ENCODE results near the gene ADAD1. TPM values are rescaled to one million over a fixed set of nuclear protein-coding genes. Genes with fewer than 3 reads are reported as not detected.
"Not testable (repeated sequence)": the region's sequence is repeated elsewhere in the genome, so short reads cannot be mapped to it uniquely, and the experiment has no call there.

ADAD1 gene
- total RNA-seq, 1 experiment from 2014 or later: not detected

DNA sequence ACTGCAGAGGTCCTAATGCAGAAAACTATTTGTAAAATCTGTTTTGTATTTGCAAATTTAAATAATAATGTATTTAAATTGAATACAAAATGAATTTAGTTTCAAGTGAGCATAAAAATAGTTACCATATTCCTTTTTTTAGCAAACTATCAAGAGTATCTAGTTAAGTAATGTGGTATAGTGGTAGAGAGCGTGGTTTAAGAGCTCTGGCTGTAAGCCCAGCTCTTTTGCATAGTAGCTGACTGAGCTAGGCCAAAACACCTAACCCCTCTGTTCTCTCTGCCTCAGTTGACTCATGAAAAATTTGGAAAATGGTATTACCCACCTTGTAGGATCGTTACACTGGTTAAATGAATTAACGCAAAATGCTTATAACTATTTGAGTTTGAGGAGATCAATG, 18.1 kb upstream of the ADAD1 start:
- no peak for DNase-seq
- Histone ChIP-seq H3K4me1 (ENCODE audit: low read length) (no peaks in the 10 kb centered on the region), H3K4me2 (ENCODE audit: low read depth, low read length, poor library complexity, severe bottlenecking) (no peak overlapping the region), H3K9me2 (replicated peaks; ENCODE audit: insufficient read depth, low read length) (no peaks in the 10 kb centered on the region), H3K36me3 (ENCODE audit: insufficient read depth, low read length) (peaks cover 30% of the 10 kb centered on the region; the same call in 1 of the 2 replicates), H3K27ac (ENCODE audit: low read length) (no peak overlapping the region), H4K20me1 (ENCODE audit: insufficient read depth, low read depth, low read length) (no peaks in the 10 kb centered on the region), H3K4me3 (ENCODE audit: low read length) (no peak overlapping the region), H3K9me3 (ENCODE audit: low read length) (no peaks in the 10 kb centered on the region), H3K27me3 (ENCODE audit: low read length) (no peaks in the 10 kb centered on the region), H3K9ac (ENCODE audit: low read length) (no peak overlapping the region), H3K79me2 (ENCODE audit: low read length) (no peaks in the 10 kb centered on the region), H2AFZ (ENCODE audit: low read length) (no peak overlapping the region)

DNA sequence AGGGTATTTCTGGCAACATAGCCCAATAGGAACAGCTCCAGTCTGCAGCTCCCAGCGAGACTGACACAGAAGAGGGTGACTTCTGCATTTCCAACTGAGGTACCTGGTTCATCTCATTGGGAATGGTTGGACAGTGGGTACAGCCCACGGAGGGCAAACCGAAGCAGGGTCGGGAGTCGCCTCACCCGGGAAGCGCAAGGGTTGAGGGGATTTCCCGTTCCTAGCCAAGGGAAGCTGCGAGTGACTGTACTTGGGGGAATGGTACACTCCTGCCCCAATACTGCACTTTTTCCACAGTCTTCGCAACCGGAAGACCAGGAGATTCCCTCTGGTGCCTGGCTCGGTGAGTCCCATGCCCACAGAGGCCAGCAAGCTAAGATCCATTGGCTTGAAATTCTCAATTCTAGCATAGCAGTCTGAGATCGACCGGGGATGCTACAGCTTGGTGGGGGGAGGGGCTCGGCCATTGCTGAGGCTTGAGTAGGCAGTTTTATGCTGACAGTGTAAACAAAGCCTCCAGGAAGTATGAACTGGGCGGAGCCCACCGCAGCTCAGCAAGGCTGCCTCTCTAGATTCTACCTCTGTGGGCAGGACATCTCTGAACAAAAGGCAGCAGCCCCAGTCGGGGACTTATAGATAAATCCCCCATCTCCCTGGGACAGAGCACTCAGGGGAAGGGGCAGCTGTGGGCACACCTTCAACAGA, 14.0 kb upstream of the ADAD1 start:
- Histone ChIP-seq H4K20me1 (ENCODE audit: insufficient read depth, low read depth, low read length) (no peaks in the 10 kb centered on the region), H3K4me3 (ENCODE audit: low read length) (no peak overlapping the region), H3K4me1 (ENCODE audit: low read length) (no peaks in the 10 kb centered on the region), H3K79me2 (ENCODE audit: low read length) (no peaks in the 10 kb centered on the region), H3K27me3 (ENCODE audit: low read length) (no peaks in the 10 kb centered on the region), H3K27ac (ENCODE audit: low read length) (no peak overlapping the region), H3K9ac (ENCODE audit: low read length) (no peak overlapping the region), H3K4me2 (ENCODE audit: low read depth, low read length, poor library complexity, severe bottlenecking) (no peak overlapping the region), H3K9me3 (ENCODE audit: low read length) (no peaks in the 10 kb centered on the region), H3K9me2 (replicated peaks; ENCODE audit: insufficient read depth, low read length) (no peaks in the 10 kb centered on the region), H2AFZ (ENCODE audit: low read length) (no peak overlapping the region), H3K36me3 (ENCODE audit: insufficient read depth, low read length) (peaks cover 16% of the 10 kb centered on the region; the same call in 1 of the 2 replicates)
- no peak for DNase-seq

DNA sequence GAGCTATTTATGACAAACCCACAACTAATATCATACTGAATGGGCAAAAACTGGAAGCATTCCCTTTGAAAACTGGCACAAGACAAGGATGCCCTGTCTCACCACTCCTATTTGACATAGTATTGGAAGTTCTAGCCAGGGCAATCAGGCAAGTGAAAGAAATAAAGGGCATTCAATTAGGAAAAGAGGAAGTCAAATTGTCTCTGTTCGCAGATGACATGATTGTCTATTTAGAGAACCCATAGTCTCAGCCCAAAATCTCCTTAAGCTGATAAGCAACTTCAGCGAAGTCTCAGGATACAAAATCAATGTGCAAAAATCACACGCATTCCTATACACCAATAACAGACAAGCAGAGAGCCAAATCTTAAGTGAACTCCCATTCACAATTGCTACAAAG, 10.0 kb upstream of the ADAD1 start:
- not testable (repeated sequence) for H3K27me3 ChIP-seq (ENCODE audit: low read length); H3K27ac ChIP-seq (ENCODE audit: low read length); DNase-seq; H3K36me3 ChIP-seq (ENCODE audit: insufficient read depth, low read length); H3K4me3 ChIP-seq (ENCODE audit: low read length); H4K20me1 ChIP-seq (ENCODE audit: insufficient read depth, low read depth, low read length); H3K9me2 ChIP-seq (replicated peaks; ENCODE audit: insufficient read depth, low read length); H2AFZ ChIP-seq (ENCODE audit: low read length); H3K9me3 ChIP-seq (ENCODE audit: low read length); H3K4me1 ChIP-seq (ENCODE audit: low read length); H3K9ac ChIP-seq (ENCODE audit: low read length); H3K4me2 ChIP-seq (ENCODE audit: low read depth, low read length, poor library complexity, severe bottlenecking); H3K79me2 ChIP-seq (ENCODE audit: low read length)

DNA sequence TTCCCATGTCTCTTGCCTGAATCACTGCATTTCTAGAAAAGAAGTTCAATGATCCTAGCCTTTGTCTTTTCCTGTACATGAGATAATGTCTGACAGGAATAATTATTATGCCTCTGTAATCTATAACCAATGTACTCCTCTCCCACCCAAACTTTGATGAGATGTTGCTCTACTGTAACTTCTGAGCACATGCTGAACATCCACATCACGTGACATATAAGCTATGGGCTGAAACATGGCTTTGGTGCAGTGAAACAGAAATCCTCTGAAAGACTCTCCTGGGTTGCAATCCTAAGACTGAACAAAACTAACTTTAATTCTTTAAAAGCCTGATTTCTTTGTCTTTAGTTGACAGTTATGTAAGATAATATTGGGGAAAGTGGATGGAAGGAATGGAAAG, 1.5 kb upstream of the ADAD1 start:
- Histone ChIP-seq H3K4me3 (ENCODE audit: low read length) (no peak overlapping the region), H3K27ac (ENCODE audit: low read length) (no peak overlapping the region)

DNA sequence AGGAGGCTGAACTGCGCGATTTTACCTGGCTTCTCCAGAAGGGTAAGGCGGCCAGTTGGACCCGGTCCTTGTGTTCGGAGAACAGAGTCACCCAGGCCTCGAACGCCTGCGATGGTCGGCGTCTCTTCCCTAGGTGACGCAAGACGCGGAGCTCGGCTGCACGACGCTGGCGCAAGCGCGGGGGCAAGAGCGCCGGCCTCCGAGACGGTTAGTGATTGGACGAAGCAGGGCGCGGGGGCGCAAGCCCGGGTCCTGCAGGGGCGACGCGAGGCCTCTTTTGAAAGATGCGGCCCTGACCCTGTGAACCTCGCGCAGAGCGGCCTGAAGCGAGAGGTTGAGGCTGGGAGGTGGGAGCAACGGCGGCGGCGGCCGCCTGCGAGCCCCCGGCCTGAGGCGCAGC, 428 bp downstream of the ADAD1 start:
- Histone ChIP-seq H3K79me2 (ENCODE audit: low read length) (no peaks in the 10 kb centered on the region), H3K36me3 (ENCODE audit: insufficient read depth, low read length) (no peaks in the 10 kb centered on the region), H4K20me1 (ENCODE audit: insufficient read depth, low read depth, low read length) (no peaks in the 10 kb centered on the region), H3K4me3 (ENCODE audit: low read length) (no peak overlapping the region), H3K4me1 (ENCODE audit: low read length) (no peaks in the 10 kb centered on the region), H3K9me2 (replicated peaks; ENCODE audit: insufficient read depth, low read length) (no peaks in the 10 kb centered on the region), H3K9me3 (ENCODE audit: low read length) (no peaks in the 10 kb centered on the region), H3K27me3 (ENCODE audit: low read length) (no peaks in the 10 kb centered on the region), H3K4me2 (ENCODE audit: low read depth, low read length, poor library complexity, severe bottlenecking) (no peak overlapping the region), H3K9ac (ENCODE audit: low read length) (no peak overlapping the region), H3K27ac (ENCODE audit: low read length) (no peak overlapping the region), H2AFZ (ENCODE audit: low read length) (no peak overlapping the region)
- DNase-seq: no peak

More for the DNA sequence above, 1.5 kb upstream of the ADAD1 start:
- H3K79me2 ChIP-seq (ENCODE audit: low read length): no peaks in the 10 kb centered on the region
- no peaks in the 10 kb centered on the region for H3K4me1 ChIP-seq (ENCODE audit: low read length)
- no peaks in the 10 kb centered on the region for H4K20me1 ChIP-seq (ENCODE audit: insufficient read depth, low read depth, low read length)
- H3K9me3 ChIP-seq (ENCODE audit: low read length): no peaks in the 10 kb centered on the region
- H3K9me2 ChIP-seq (replicated peaks; ENCODE audit: insufficient read depth, low read length): no peaks in the 10 kb centered on the region
- no peaks in the 10 kb centered on the region for H3K36me3 ChIP-seq (ENCODE audit: insufficient read depth, low read length)
- H2AFZ ChIP-seq (ENCODE audit: low read length): no peak overlapping the region
- H3K27me3 ChIP-seq (ENCODE audit: low read length): no peaks in the 10 kb centered on the region
- no peak overlapping the region for H3K9ac ChIP-seq (ENCODE audit: low read length)
- no peak overlapping the region for H3K4me2 ChIP-seq (ENCODE audit: low read depth, low read length, poor library complexity, severe bottlenecking)
- no peak for DNase-seq

DNA sequence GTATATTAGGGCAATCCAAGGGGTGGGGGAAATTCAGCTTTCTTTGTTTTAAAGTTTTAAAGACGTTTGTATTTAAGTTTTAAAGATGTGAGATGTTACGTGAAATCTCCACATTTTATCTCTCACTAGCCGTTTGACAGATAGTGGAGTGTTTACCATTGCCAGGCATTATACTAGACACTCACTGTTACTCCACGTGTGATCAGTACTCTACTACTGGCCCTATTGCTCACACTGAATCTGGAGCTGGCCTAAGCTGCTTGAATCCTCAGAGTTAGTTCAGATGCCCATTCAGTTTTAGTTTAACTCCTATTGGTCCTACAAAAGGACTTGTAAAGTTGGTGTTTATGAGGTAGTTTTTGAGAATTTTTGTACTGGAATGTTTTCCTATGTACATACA, 4.5 kb downstream of the ADAD1 start:
- Histone ChIP-seq H3K9ac (ENCODE audit: low read length) (no peak overlapping the region), H3K4me3 (ENCODE audit: low read length) (no peak overlapping the region), H3K9me3 (ENCODE audit: low read length) (no peaks in the 10 kb centered on the region), H3K4me1 (ENCODE audit: low read length) (no peaks in the 10 kb centered on the region), H3K9me2 (replicated peaks; ENCODE audit: insufficient read depth, low read length) (no peaks in the 10 kb centered on the region), H3K4me2 (ENCODE audit: low read depth, low read length, poor library complexity, severe bottlenecking) (no peak overlapping the region), H2AFZ (ENCODE audit: low read length) (no peak overlapping the region), H3K27ac (ENCODE audit: low read length) (no peak overlapping the region), H3K27me3 (ENCODE audit: low read length) (no peaks in the 10 kb centered on the region), H3K79me2 (ENCODE audit: low read length) (no peaks in the 10 kb centered on the region), H4K20me1 (ENCODE audit: insufficient read depth, low read depth, low read length) (no peaks in the 10 kb centered on the region), H3K36me3 (ENCODE audit: insufficient read depth, low read length) (no peaks in the 10 kb centered on the region)
- no peak for DNase-seq

DNA sequence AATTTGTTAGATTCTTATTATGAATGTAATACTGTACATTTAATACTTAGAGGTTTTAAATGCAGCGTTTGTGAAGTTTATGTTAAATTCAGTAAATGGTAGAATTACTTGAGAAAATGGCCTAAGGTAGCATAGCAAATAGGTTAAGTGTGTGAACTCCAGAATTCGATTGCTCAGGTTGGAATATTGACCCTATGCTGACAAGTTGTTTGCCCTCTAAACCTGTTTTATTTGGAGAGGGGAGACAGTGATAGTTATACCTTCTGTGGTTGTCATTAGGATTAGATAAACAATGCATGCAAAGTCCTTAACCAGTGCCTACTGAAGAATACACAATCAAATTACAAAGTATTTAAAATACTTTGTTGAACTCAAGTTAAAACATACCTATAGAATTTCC, 5.4 kb downstream of the ADAD1 start:
- Histone ChIP-seq H3K9ac (ENCODE audit: low read length) (no peak overlapping the region), H3K4me2 (ENCODE audit: low read depth, low read length, poor library complexity, severe bottlenecking) (no peak overlapping the region), H3K9me3 (ENCODE audit: low read length) (no peaks in the 10 kb centered on the region), H3K79me2 (ENCODE audit: low read length) (no peaks in the 10 kb centered on the region), H3K4me3 (ENCODE audit: low read length) (no peak overlapping the region), H3K4me1 (ENCODE audit: low read length) (no peaks in the 10 kb centered on the region), H3K27ac (ENCODE audit: low read length) (no peak overlapping the region), H4K20me1 (ENCODE audit: insufficient read depth, low read depth, low read length) (no peaks in the 10 kb centered on the region), H2AFZ (ENCODE audit: low read length) (no peak overlapping the region), H3K36me3 (ENCODE audit: insufficient read depth, low read length) (no peaks in the 10 kb centered on the region), H3K27me3 (ENCODE audit: low read length) (no peaks in the 10 kb centered on the region), H3K9me2 (replicated peaks; ENCODE audit: insufficient read depth, low read length) (no peaks in the 10 kb centered on the region)
- no peak for DNase-seq

DNA sequence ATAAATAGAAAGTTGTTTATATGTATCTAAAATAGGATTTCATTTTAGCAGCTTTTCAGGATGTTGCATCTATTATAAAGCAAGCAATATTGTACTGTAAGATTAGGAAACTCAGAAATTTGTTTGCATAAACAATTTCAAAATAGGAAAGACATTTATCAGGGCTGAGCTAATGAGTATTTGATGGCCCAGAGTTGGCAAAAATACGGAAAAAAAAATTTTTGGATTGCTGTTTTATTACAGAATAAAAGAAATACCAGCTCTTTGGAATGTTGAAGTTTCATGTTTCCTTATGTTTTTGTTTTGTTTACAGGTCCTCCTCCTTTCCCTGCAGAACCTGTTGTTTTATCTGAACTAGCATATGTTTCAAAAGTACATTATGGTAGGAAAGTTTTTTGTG, 14.5 kb downstream of the ADAD1 start:
- Histone ChIP-seq H4K20me1 (ENCODE audit: insufficient read depth, low read depth, low read length) (no peaks in the 10 kb centered on the region), H3K36me3 (ENCODE audit: insufficient read depth, low read length) (no peaks in the 10 kb centered on the region), H3K4me3 (ENCODE audit: low read length) (no peak overlapping the region), H3K9me3 (ENCODE audit: low read length) (no peaks in the 10 kb centered on the region), H3K4me1 (ENCODE audit: low read length) (no peaks in the 10 kb centered on the region), H3K27me3 (ENCODE audit: low read length) (no peaks in the 10 kb centered on the region), H3K9me2 (replicated peaks; ENCODE audit: insufficient read depth, low read length) (no peaks in the 10 kb centered on the region), H2AFZ (ENCODE audit: low read length) (no peak overlapping the region), H3K27ac (ENCODE audit: low read length) (no peak overlapping the region), H3K9ac (ENCODE audit: low read length) (no peak overlapping the region), H3K4me2 (ENCODE audit: low read depth, low read length, poor library complexity, severe bottlenecking) (no peak overlapping the region), H3K79me2 (ENCODE audit: low read length) (no peaks in the 10 kb centered on the region)
- no peak for DNase-seq

Measured in Karpas-422 (cell line).